HepG2 (cell line): ENCODE data around the gene EED. TPM values are rescaled to one million over a fixed set of nuclear protein-coding genes. Genes with fewer than 3 reads are reported as not detected.

ENCODE experiments used
- FOXM1 ChIP-seq: sonication (generic); formaldehyde crosslinking; IDR thresholded peaks from 2 replicates; pipeline ENCODE4 v1.5.0; 2020; ENCODE audit warnings: missing genetic modification reagents
- GRHL1 ChIP-seq: sonication (generic); formaldehyde crosslinking; conservative IDR thresholded peaks from 2 replicates; pipeline ENCODE4 v1.8.0; 2022; ENCODE audit warnings: missing genetic modification reagents
- HMG20A ChIP-seq: IDR thresholded peaks from 2 replicates; pipeline ENCODE4 v1.6.1; 2016; ENCODE audit warnings: borderline replicate concordance
- HMG20B ChIP-seq: conservative IDR thresholded peaks from 2 replicates; pipeline ENCODE4 v1.6.1; 2016; ENCODE audit warnings: missing genetic modification reagents, missing compliant biosample characterization
- LCORL ChIP-seq, 2 experiments: fragments of 450-650 bp in 1 of 2; sonication (generic) in 1 of 2; formaldehyde crosslinking in 1 of 2; IDR thresholded peaks; 2 replicates each; pipeline versions ENCODE4 v1.5.0 to v1.6.1; 2017 to 2020; ENCODE audit warnings: antibody characterized with exemption in 1 of 2, missing genetic modification reagents in 1 of 2
- NR2F6 ChIP-seq, 2 experiments: IDR thresholded peaks; 2 replicates each; pipeline ENCODE4 v1.6.1; 2016; ENCODE audit warnings: antibody characterized with exemption in 1 of 2, mild to moderate bottlenecking in 1 of 2
- RNF219 ChIP-seq: sonication (generic); formaldehyde crosslinking; IDR thresholded peaks from 2 replicates; pipeline ENCODE4 v1.5.0; 2020; ENCODE audit warnings: mild to moderate bottlenecking, missing genetic modification reagents
- SAP130 ChIP-seq: IDR thresholded peaks from 2 replicates; pipeline ENCODE4 v1.6.1; 2016; ENCODE audit warnings: low read depth
- SIX1 ChIP-seq: sonication (generic); formaldehyde crosslinking; IDR thresholded peaks from 2 replicates; pipeline ENCODE4 v1.4.0; 2020; ENCODE audit warnings: missing genetic modification reagents, borderline replicate concordance
- SOX5 ChIP-seq: IDR thresholded peaks from 2 replicates; pipeline ENCODE4 v1.6.1; 2016; ENCODE audit warnings: borderline replicate concordance
- SP4 ChIP-seq: sonication (generic); formaldehyde crosslinking; IDR thresholded peaks from 2 replicates; pipeline ENCODE4 v1.8.1; 2023; ENCODE audit warnings: mild to moderate bottlenecking, missing genetic modification reagents
- TFAP4 ChIP-seq: sonication (generic); IDR thresholded peaks from 2 replicates; pipeline ENCODE4 v1.6.1; 2016; ENCODE audit warnings: low read depth, borderline replicate concordance
- ZNF503 ChIP-seq: sonication (generic); formaldehyde crosslinking; IDR thresholded peaks from 2 replicates; pipeline ENCODE4 v1.4.0; 2020; ENCODE audit warnings: missing genetic modification reagents
- ZNF609 ChIP-seq: sonication (generic); formaldehyde crosslinking; IDR thresholded peaks from 2 replicates; pipeline ENCODE4 v1.4.0; 2020; ENCODE audit warnings: mild to moderate bottlenecking, missing genetic modification reagents, borderline replicate concordance
- ZNF878 ChIP-seq: sonication (generic); formaldehyde crosslinking; IDR thresholded peaks from 2 replicates; pipeline ENCODE4 v1.8.1; 2023; ENCODE audit warnings: mild to moderate bottlenecking, missing genetic modification reagents, moderate library complexity
- polyA plus RNA-seq, 8 experiments: library from polyadenylated mRNA; depleted of rRNA in 3 of 8; stranded (reverse) in 7 of 8; unstranded in 1 of 8; fragments of >200 nt; fragmentation: Illumina TruSeq in 4 of 8; extraction: Trizol in 4 of 8; gene quantifications; 2 replicates each; pipeline versions ENCODE4 v1.2.1 to v1.2.3, GENCODE V29; 2011 to 2016; ENCODE audit warnings: low read depth in 4 of 8, missing spikeins in 1 of 8, mixed read lengths in 1 of 8; ENCODE audit not compliant: insufficient read depth in 1 of 8
- total RNA-seq, 5 experiments: library from RNA; depleted of rRNA; stranded (reverse); fragments of >200 nt; fragmentation: Illumina TruSeq; extraction: Trizol; gene quantifications; 2 replicates each; pipeline ENCODE4 v1.2.3, GENCODE V29; 2016; ENCODE audit warnings: low read depth in 1 of 5

The EED gene
- total and polyA plus RNA-seq, 2 of the 13 experiments (the other 11 are each of a cell fraction or from before 2014, with no cell fraction given) = 11.0 to 28.4 TPM

- no peak for TF ChIP-seq GRHL1
- peak; percentile 69 for TF ChIP-seq SIX1 (CRISPR knock-in tag)
- TF ChIP-seq LCORL (IDR thresholded peaks at IDR 0.05) = peak; percentile 91
- TF ChIP-seq LCORL (CRISPR knock-in tag; IDR thresholded peaks at IDR 0.05) = peak; percentile 70
- TF ChIP-seq SOX5 (CRISPR knock-in tag) = peak; percentile 76
- peak; percentile 50; the same call in 1 of the 2 replicates for TF ChIP-seq SAP130 (CRISPR knock-in tag)
- no peak for TF ChIP-seq SP4
- TF ChIP-seq ZNF503 (CRISPR knock-in tag) = peak; percentile 45; the same call in 1 of the 2 replicates
- TF ChIP-seq TFAP4 = 0 out of 2 replicates have a peak, but pooled peaks have one; percentile 17
- TF ChIP-seq NR2F6 (IDR thresholded peaks at IDR 0.05) = peak; percentile 98
- peak; percentile 97 for TF ChIP-seq NR2F6 (CRISPR knock-in tag; IDR thresholded peaks at IDR 0.05)
- TF ChIP-seq HMG20B (CRISPR knock-in tag) = 0 out of 2 replicates have a peak, but pooled peaks have one; percentile 39
- no peak for TF ChIP-seq FOXM1 (CRISPR knock-in tag)
- no peak for TF ChIP-seq RNF219
- peak; percentile 65; the same call in 1 of the 2 replicates for TF ChIP-seq ZNF609
- peak; percentile 77; the same call in 1 of the 2 replicates for TF ChIP-seq HMG20A (CRISPR knock-in tag)
- TF ChIP-seq ZNF878 (CRISPR knock-in tag) = peak; percentile 45; the same call in 1 of the 2 replicates
These were observed 47.1 kb downstream of the EED start (continued) for GRCh38 chr11:86291466-86292262.
